Measurements from ENCODE around the gene TMEM143. TPM values are rescaled to one million over a fixed set of nuclear protein-coding genes. Genes with fewer than 3 reads are reported as not detected.
A peak's percentile ranks its signal among the peaks of the same experiment; 100 is the strongest.

Gene TMEM143
- total RNA-seq, 4 donors from 2014 or later = 2.8 to 13.1 (median 6.6) TPM

DNA sequence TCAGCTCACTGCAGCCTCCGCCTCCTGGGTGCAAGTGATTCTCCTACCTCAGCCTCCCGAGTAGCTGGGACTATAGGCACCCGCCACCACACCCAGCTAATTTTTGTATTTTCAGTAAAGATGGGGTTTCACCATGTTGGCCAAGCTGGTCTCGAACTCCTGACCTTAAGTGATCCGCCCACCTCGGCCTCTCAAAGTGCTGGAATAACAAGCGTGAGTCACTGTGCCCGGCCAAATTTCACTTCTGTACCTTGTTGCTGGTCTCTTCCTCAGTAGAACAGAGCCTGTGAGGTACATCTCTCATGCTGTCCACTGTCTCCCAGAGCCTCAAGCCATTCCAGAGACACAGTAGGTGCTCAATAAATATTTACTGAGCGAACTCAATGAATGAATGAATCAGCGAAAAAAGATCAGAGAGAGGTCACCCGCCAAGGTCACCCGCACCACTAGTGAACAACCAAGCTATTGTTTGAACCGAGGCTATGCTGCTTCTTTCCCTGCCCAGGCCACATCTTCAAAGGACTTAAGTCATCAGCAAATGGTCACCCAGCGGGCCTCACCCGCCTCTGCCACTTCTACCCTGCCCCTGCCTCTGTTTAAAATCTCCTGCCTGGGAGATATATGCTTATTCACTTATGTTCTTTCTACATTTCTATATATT is 9.3 kb downstream of the TMEM143 start:
- ATAC-seq = no peak
- Histone ChIP-seq H3K4me3 (no peak overlapping the region), H3K36me3 (peaks cover 0 to 20% of the 10 kb centered on the region in 2 donors), H3K27me3 (no peaks in the 10 kb centered on the region), H3K4me1 (no peaks in the 10 kb centered on the region), H3K27ac (no peak overlapping the region), H3K9me3 (no peaks in the 10 kb centered on the region)
- WGBS, 2 donors (ENCODE audit: low coverage in 1 of 2) = 84 to 87% methylated on average over 6 to 14 of the region's 15 CpGs
- TF ChIP-seq POLR2AphosphoS5 (IDR thresholded peaks at IDR 0.05) (no peak), EP300 (IDR thresholded peaks at IDR 0.05) (no peak), POLR2A (IDR thresholded peaks at IDR 0.05) (no peak)
- TF ChIP-seq, protein P1, sequence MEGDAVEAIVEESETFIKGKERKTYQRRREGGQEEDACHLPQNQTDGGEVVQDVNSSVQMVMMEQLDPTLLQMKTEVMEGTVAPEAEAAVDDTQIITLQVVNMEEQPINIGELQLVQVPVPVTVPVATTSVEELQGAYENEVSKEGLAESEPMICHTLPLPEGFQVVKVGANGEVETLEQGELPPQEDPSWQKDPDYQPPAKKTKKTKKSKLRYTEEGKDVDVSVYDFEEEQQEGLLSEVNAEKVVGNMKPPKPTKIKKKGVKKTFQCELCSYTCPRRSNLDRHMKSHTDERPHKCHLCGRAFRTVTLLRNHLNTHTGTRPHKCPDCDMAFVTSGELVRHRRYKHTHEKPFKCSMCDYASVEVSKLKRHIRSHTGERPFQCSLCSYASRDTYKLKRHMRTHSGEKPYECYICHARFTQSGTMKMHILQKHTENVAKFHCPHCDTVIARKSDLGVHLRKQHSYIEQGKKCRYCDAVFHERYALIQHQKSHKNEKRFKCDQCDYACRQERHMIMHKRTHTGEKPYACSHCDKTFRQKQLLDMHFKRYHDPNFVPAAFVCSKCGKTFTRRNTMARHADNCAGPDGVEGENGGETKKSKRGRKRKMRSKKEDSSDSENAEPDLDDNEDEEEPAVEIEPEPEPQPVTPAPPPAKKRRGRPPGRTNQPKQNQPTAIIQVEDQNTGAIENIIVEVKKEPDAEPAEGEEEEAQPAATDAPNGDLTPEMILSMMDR (IDR thresholded peaks at IDR 0.05) = no peak

GRCh38 chr19:48353677-48354076 is 10.1 kb downstream of the TMEM143 start:
- TF ChIP-seq POLR2AphosphoS5 (IDR thresholded peaks at IDR 0.05) (no peak), EP300 (IDR thresholded peaks at IDR 0.05) (no peak), POLR2A (IDR thresholded peaks at IDR 0.05) (no peak)
- TF ChIP-seq, protein P1 (IDR thresholded peaks at IDR 0.05) = no peak
- Histone ChIP-seq H3K9me3 (no peaks in the 10 kb centered on the region), H3K36me3 (peaks cover 0 to 14% of the 10 kb centered on the region in 2 donors), H3K27ac (no peak overlapping the region), H3K4me3 (no peak overlapping the region), H3K27me3 (no peaks in the 10 kb centered on the region), H3K4me1 (no peaks in the 10 kb centered on the region)
- 92 to 100% methylated on average over 1 to 5 of the region's 5 CpGs for WGBS, 2 donors (ENCODE audit: low coverage in 1 of 2)
- no peak for ATAC-seq

DNA sequence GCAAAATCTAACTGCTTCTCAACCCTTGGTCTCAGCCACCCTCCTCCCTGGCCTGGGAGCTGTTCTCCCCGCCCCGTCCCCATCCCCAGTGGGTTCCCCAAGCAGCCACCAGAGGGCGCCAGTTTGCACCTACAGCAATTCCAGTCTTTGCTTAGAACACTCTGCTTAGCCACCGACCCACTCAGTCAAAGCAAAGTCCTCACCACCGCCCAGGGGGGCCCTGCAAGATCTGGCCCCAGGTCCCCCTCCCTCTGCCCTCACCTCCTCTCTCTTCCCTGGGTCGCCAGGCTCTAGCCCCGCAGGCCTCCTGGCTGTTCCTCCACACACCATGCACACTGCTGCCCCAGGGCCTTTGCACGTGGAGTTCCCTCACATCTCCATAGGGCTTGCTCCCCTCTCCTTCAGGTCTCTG is 12.4 kb downstream of the TMEM143 start:
- Histone ChIP-seq H3K4me1 (peaks cover 0 to 7% (median 0%) of the 10 kb centered on the region in 3 donors), H3K27me3 (no peaks in the 10 kb centered on the region), H3K27ac (no peak overlapping the region), H3K4me3 (no peak overlapping the region), H3K9me3 (no peaks in the 10 kb centered on the region), H3K36me3 (peaks cover 0 to 10% of the 10 kb centered on the region in 2 donors)
- 20 to 40% methylated on average over 2 to 6 of the region's 8 CpGs for WGBS, 2 donors (ENCODE audit: low coverage in 1 of 2)
- TF ChIP-seq, protein P1 (IDR thresholded peaks at IDR 0.05) = peak in 3 of 4 experiments; percentile 35 to 77 (median 55)
- TF ChIP-seq POLR2A (IDR thresholded peaks at IDR 0.05) (no peak), POLR2AphosphoS5 (IDR thresholded peaks at IDR 0.05) (no peak), EP300 (IDR thresholded peaks at IDR 0.05) (no peak)
- peak; percentile 46 for ATAC-seq

DNA sequence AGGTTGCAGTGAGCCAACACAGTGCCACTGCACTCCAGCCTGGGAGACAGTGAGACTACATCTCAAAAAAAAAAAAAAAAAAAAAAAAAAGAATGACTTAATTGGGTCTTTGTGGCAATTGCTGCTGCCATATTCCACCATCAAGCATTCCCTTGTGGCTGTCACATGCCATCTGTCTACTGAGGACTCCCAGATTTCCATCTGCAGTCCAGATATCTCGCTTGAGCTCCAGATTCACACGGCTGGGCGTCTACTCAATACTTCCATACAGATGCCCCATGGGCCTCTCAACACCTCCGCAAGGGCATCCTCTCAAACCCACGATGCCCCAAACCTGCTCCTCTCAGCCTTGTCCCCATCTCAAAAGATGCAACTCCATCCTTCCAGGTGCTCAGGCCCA is 12.9 kb downstream of the TMEM143 start:
- Histone ChIP-seq H3K9me3 (no peaks in the 10 kb centered on the region), H3K4me1 (peaks cover 0 to 7% (median 0%) of the 10 kb centered on the region in 3 donors), H3K36me3 (peaks cover 0 to 8% of the 10 kb centered on the region in 2 donors), H3K4me3 (no peak overlapping the region), H3K27ac (no peak overlapping the region), H3K27me3 (no peaks in the 10 kb centered on the region)
- 89% methylated on average over 5 of the region's 5 CpGs; no CpG with 5 or more reads in 1 of the 2 donors for WGBS, 2 donors (ENCODE audit: low coverage in 1 of 2)
- TF ChIP-seq POLR2A (IDR thresholded peaks at IDR 0.05) = no peak
- no peak for TF ChIP-seq EP300 (IDR thresholded peaks at IDR 0.05)
- no peak for TF ChIP-seq POLR2AphosphoS5 (IDR thresholded peaks at IDR 0.05)
- TF ChIP-seq, protein P1 (IDR thresholded peaks at IDR 0.05) = no peak
- no peak for ATAC-seq

DNA sequence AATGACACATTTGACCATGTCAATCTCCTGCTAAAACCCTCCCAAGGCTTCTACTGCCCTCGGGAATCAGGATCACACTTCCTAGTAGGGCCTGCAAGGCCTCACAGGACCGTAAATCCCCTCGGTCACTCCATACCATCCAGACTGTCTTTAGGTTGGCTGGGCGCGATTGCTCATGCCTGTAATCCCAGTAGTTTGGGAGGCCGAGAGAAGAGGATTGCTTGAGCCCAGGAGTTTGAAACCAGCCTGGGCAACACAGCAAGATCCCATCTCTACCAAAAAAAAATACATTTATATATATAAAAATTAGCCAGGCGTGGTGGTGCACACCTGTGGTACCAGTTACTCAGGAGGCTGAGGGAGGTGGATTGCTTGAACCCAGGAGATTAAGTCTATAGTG is 15.0 kb downstream of the TMEM143 start:
- Histone ChIP-seq H3K4me3 (no peak overlapping the region), H3K27me3 (no peaks in the 10 kb centered on the region), H3K4me1 (peaks cover 0 to 7% (median 0%) of the 10 kb centered on the region in 3 donors), H3K36me3 (peaks cover 0 to 8% of the 10 kb centered on the region in 2 donors), H3K27ac (no peak overlapping the region), H3K9me3 (no peaks in the 10 kb centered on the region)
- no peak for ATAC-seq
- TF ChIP-seq POLR2A (IDR thresholded peaks at IDR 0.05) = no peak
- TF ChIP-seq, protein P1 (IDR thresholded peaks at IDR 0.05) = no peak
- WGBS, 2 donors (ENCODE audit: low coverage in 1 of 2) = 100% methylated on average over 1 of the region's 7 CpGs
